ENCODE results near the gene LAMC1. TPM values are rescaled to one million over a fixed set of nuclear protein-coding genes. Genes with fewer than 3 reads are reported as not detected.

Gene LAMC1
- total RNA-seq, 1 experiment from 2014 or later, result 71.5 TPM

DNA sequence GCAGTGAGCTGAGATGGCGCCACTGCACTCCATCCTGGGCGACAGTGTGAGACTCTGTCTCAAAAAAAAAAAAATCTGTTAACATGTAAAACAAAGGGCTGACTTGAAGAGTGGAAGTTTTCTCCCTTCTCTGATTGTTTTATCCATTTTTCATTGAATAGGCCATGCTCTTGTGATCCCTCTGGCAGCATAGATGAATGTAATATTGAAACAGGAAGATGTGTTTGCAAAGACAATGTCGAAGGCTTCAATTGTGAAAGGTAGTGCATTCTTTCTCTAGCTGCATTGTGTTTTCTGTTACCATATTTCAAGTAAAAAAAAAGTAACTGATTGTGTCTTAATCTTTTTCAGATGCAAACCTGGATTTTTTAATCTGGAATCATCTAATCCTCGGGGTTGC is 93.2 kb downstream of the LAMC1 start:
- ATAC-seq, result no peak
- ChIA-PET POLR2A (ENCODE audit: unreplicated experiment) (no interaction called here), CTCF (no interaction called here)
- no TSS peak for BruUV-seq (replicated peaks)
- no peak overlapping the region for H2AFZ ChIP-seq (ENCODE audit: low read length)
- peaks cover 27% of the 10 kb centered on the region; the same call in 1 of the 2 replicates for H3K36me3 ChIP-seq (ENCODE audit: low read depth, low read length)
- no peak overlapping the region for H3K9ac ChIP-seq (ENCODE audit: low read length)
- no peak for DNase-seq
- intact Hi-C loops (cut with micrococcal nuclease), result no loop called here
- no peaks in the 10 kb centered on the region for H3K27me3 ChIP-seq (ENCODE audit: low read length)
- TF ChIP-seq EZH2 (IDR thresholded peaks at IDR 0.05; ENCODE audit: low read length, unreplicated experiment) (no peak), EZH2phosphoT487 (IDR thresholded peaks at IDR 0.05; ENCODE audit: borderline replicate concordance, low read length) (no peak)
- TF ChIP-seq, protein P1, sequence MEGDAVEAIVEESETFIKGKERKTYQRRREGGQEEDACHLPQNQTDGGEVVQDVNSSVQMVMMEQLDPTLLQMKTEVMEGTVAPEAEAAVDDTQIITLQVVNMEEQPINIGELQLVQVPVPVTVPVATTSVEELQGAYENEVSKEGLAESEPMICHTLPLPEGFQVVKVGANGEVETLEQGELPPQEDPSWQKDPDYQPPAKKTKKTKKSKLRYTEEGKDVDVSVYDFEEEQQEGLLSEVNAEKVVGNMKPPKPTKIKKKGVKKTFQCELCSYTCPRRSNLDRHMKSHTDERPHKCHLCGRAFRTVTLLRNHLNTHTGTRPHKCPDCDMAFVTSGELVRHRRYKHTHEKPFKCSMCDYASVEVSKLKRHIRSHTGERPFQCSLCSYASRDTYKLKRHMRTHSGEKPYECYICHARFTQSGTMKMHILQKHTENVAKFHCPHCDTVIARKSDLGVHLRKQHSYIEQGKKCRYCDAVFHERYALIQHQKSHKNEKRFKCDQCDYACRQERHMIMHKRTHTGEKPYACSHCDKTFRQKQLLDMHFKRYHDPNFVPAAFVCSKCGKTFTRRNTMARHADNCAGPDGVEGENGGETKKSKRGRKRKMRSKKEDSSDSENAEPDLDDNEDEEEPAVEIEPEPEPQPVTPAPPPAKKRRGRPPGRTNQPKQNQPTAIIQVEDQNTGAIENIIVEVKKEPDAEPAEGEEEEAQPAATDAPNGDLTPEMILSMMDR (conservative IDR thresholded peaks at IDR 0.05; ENCODE audit: low read depth, low read length), result no peak
- H3K4me1 ChIP-seq (ENCODE audit: insufficient read depth, low read length), result no peaks in the 10 kb centered on the region
- H3K9me3 ChIP-seq (ENCODE audit: low read length), result no peaks in the 10 kb centered on the region
- no peak overlapping the region for H3K27ac ChIP-seq (ENCODE audit: low read length)
- no peaks in the 10 kb centered on the region for H3F3A ChIP-seq (ENCODE audit: low read length, unreplicated experiment)
- no peaks in the 10 kb centered on the region for H4K20me1 ChIP-seq (ENCODE audit: low read length)
- no peak overlapping the region for H3K4me3 ChIP-seq (ENCODE audit: low read length)
- H3K4me2 ChIP-seq (ENCODE audit: low read length), result no peak overlapping the region
- no peaks in the 10 kb centered on the region for H3K79me2 ChIP-seq (ENCODE audit: low read length)
- no peaks in the 10 kb centered on the region for H3K9me2 ChIP-seq (replicated peaks; ENCODE audit: low read length)

DNA sequence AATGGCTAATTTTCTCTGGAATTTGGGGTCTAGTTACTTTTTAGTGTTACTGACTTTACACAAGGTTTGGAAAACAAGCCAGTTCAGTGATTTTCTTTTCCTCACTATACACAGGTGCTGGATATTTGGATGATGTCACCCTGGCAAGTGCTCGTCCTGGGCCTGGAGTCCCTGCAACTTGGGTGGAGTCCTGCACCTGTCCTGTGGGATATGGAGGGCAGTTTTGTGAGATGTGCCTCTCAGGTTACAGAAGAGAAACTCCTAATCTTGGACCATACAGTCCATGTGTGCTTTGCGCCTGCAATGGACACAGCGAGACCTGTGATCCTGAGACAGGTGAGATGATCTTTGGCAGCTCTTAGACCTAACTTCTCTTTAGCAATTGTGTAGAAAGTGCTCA is 98.4 kb downstream of the LAMC1 start:
- BruUV-seq (replicated peaks), result no TSS peak
- ChIA-PET CTCF (no interaction called here), POLR2A (ENCODE audit: unreplicated experiment) (no interaction called here)
- Histone ChIP-seq H4K20me1 (ENCODE audit: low read length) (no peaks in the 10 kb centered on the region), H3K4me1 (ENCODE audit: insufficient read depth, low read length) (no peaks in the 10 kb centered on the region), H3K9me2 (replicated peaks; ENCODE audit: low read length) (no peaks in the 10 kb centered on the region), H3K9ac (ENCODE audit: low read length) (no peak overlapping the region), H3K36me3 (ENCODE audit: low read depth, low read length) (peaks cover 38% of the 10 kb centered on the region), H3K4me2 (ENCODE audit: low read length) (no peak overlapping the region), H3K9me3 (ENCODE audit: low read length) (no peaks in the 10 kb centered on the region), H3K79me2 (ENCODE audit: low read length) (no peaks in the 10 kb centered on the region), H3K4me3 (ENCODE audit: low read length) (no peak overlapping the region), H3F3A (ENCODE audit: low read length, unreplicated experiment) (no peaks in the 10 kb centered on the region), H3K27me3 (ENCODE audit: low read length) (no peaks in the 10 kb centered on the region), H2AFZ (ENCODE audit: low read length) (no peak overlapping the region), H3K27ac (ENCODE audit: low read length) (no peak overlapping the region)
- no peak for DNase-seq
- ATAC-seq, result no peak
- intact Hi-C loops (cut with micrococcal nuclease), result no loop called here
- no peak for TF ChIP-seq EZH2 (IDR thresholded peaks at IDR 0.05; ENCODE audit: low read length, unreplicated experiment)
- TF ChIP-seq, protein P1 (conservative IDR thresholded peaks at IDR 0.05; ENCODE audit: low read depth, low read length), result no peak
- TF ChIP-seq EZH2phosphoT487 (IDR thresholded peaks at IDR 0.05; ENCODE audit: borderline replicate concordance, low read length), result no peak

DNA sequence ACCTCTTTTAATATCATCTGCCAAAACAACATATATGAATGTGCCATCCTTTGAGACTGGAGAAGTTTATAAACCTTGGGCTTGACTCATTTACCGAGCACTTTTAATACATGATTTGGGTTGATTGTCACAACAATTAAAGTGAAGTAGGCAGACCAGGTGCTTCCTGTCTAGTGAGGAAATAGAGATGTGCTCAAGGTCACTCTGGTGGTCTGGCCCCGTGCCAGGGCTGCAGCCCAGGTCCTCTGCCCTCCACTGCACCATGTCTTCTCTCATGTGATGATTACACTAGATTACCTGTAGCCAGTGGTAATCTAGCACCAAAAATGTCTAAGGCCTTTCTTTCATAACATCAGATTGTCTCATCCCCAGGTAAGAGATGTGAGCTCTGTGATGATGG is 101.0 kb downstream of the LAMC1 start:
- intact Hi-C loops (cut with micrococcal nuclease), result no loop called here
- H3K36me3 ChIP-seq (ENCODE audit: low read depth, low read length), result peaks cover 50% of the 10 kb centered on the region
- H3K27me3 ChIP-seq (ENCODE audit: low read length), result no peaks in the 10 kb centered on the region
- no peaks in the 10 kb centered on the region for H3F3A ChIP-seq (ENCODE audit: low read length, unreplicated experiment)
- ChIA-PET POLR2A (ENCODE audit: unreplicated experiment) (no interaction called here), CTCF (no interaction called here)
- ATAC-seq, result no peak
- no peaks in the 10 kb centered on the region for H3K79me2 ChIP-seq (ENCODE audit: low read length)
- TF ChIP-seq EZH2 (IDR thresholded peaks at IDR 0.05; ENCODE audit: low read length, unreplicated experiment) (no peak), EZH2phosphoT487 (IDR thresholded peaks at IDR 0.05; ENCODE audit: borderline replicate concordance, low read length) (no peak)
- TF ChIP-seq, protein P1 (conservative IDR thresholded peaks at IDR 0.05; ENCODE audit: low read depth, low read length), result no peak
- no TSS peak for BruUV-seq (replicated peaks)
- H3K27ac ChIP-seq (ENCODE audit: low read length), result no peak overlapping the region
- H3K9ac ChIP-seq (ENCODE audit: low read length), result no peak overlapping the region
- no peaks in the 10 kb centered on the region for H3K9me3 ChIP-seq (ENCODE audit: low read length)
- no peak for DNase-seq
- no peaks in the 10 kb centered on the region for H4K20me1 ChIP-seq (ENCODE audit: low read length)
- H3K9me2 ChIP-seq (replicated peaks; ENCODE audit: low read length), result no peaks in the 10 kb centered on the region
- no peak overlapping the region for H3K4me3 ChIP-seq (ENCODE audit: low read length)
- no peaks in the 10 kb centered on the region for H3K4me1 ChIP-seq (ENCODE audit: insufficient read depth, low read length)
- H2AFZ ChIP-seq (ENCODE audit: low read length), result no peak overlapping the region
- no peak overlapping the region for H3K4me2 ChIP-seq (ENCODE audit: low read length)

Measured in PC-3 (cell line).